IPS-18a (cell line): ENCODE measurements around the gene HS3ST3B1.

Source experiments
- H3K27ac ChIP-seq: one replicate; pipeline ENCODE4 v1.5.1; 2013; ENCODE audit warnings: low read length
- H3K27me3 ChIP-seq: one replicate; pipeline ENCODE4 v1.6.1; 2013; ENCODE audit warnings: mild to moderate bottlenecking, low read length; ENCODE audit not compliant: control insufficient read depth, insufficient read depth
- H3K36me3 ChIP-seq: one replicate; pipeline ENCODE4 v1.6.1; 2013; ENCODE audit warnings: low read depth, low read length; ENCODE audit not compliant: control insufficient read depth
- H3K4me1 ChIP-seq: one replicate; pipeline ENCODE4 v1.6.1; 2013; ENCODE audit warnings: low read depth, low read length; ENCODE audit not compliant: control insufficient read depth
- H3K4me3 ChIP-seq: one replicate; pipeline ENCODE4 v1.5.1; 2013; ENCODE audit warnings: low read length
- H3K9ac ChIP-seq: one replicate; pipeline ENCODE4 v1.6.1; 2013; ENCODE audit warnings: mild to moderate bottlenecking, low read length, moderate library complexity
- H3K9me3 ChIP-seq: one replicate; pipeline ENCODE4 v1.6.1; 2013; ENCODE audit warnings: low read depth, low read length; ENCODE audit not compliant: control insufficient read depth

HS3ST3B1 gene

DNA sequence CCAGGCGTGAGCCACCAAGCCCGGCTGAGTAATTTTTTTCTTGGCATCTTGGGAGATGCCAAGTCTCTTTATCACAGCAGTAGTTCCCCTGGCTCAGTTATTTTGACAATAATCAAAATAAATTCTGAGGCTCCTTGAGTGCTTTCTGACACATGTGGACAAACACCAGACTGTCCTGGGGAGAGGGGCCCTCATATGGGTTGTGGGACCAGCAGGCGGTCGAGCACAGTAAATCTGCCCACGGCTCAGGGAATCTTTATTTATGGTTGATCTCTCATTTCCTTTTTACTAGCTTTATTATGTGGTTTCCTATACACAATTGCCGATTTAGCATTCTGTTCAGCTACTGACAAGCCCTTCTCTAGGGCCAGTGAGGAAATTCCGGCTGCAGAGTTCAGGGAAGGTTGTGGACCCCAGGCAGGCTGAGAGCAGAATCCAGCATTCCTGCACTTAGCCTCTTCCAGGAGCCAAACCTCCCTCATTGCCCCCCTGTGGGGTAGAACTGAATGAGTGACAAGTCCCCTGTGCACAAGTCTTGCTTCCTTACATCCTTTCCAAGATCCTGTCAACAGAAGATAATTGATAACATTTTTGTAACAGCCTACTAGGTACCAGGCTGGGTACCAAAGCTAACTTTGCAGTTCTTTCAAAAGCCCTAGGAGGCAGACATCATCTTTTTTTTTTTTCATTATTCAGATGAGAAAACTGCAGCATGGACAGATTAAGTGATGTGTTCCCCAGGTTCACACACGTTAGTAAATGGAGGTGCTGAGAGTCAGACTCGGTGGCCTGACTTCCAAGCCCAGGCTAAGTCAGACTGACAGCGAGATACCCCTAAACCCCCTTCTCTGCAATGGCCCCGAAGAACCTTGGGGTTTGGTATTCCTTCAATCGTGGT is 40.2 kb downstream of the HS3ST3B1 start:
- Histone ChIP-seq H3K9me3 (no peaks in the 10 kb centered on the region), H3K9ac (no peak overlapping the region), H3K27me3 (no peaks in the 10 kb centered on the region), H3K4me3 (no peak overlapping the region), H3K4me1 (peaks cover 12% of the 10 kb centered on the region), H3K27ac (no peak overlapping the region), H3K36me3 (no peaks in the 10 kb centered on the region)

DNA sequence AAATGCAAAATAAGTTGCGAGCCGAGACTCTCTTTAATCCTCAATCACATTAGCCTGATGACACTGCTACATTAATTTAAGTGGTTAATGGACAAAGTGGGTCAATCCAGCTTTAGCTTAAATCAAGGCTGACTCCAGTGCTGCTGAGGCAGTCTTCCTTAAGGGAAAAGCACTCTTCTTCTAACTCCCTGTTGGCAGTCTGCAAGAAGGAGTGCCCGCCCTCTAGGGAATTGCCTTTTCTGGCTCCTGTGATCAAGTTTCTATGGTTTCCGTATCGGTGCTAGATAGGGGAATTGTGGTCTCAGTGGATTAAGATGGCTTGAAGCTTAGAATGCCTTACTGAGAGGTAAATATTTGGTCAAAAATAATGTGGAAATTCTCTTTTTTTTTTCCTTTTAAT is 41.0 kb downstream of the HS3ST3B1 start:
- no peaks in the 10 kb centered on the region for H3K9me3 ChIP-seq
- no peaks in the 10 kb centered on the region for H3K27me3 ChIP-seq
- peaks cover 12% of the 10 kb centered on the region for H3K4me1 ChIP-seq
- H3K36me3 ChIP-seq, result no peaks in the 10 kb centered on the region
- no peak overlapping the region for H3K9ac ChIP-seq
- no peak overlapping the region for H3K4me3 ChIP-seq
- H3K27ac ChIP-seq, result no peak overlapping the region

DNA sequence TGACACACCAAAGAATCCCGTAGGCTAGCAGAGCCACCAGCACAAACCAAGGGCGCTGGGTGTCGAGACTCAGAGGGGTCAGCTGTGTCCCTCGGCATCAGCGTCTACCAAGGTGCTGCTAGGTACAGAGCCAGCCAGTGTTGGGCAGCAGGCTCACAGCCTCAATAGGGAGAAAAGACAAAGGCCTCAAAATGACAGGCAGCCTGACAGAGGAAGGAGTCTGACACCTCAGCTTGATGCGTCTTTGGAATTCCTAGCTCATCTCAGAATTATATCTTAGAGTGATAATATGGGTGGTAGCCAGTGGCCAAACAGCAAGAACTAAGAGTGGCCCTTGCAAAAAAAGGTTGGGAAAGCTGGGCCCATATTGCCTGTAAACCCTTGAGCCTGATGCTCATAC is 45.9 kb downstream of the HS3ST3B1 start:
- Histone ChIP-seq H3K36me3 (peaks cover 6% of the 10 kb centered on the region), H3K9ac (no peak overlapping the region), H3K27ac (no peak overlapping the region), H3K9me3 (no peaks in the 10 kb centered on the region), H3K27me3 (no peaks in the 10 kb centered on the region), H3K4me3 (no peak overlapping the region), H3K4me1 (peaks cover under 1% of the 10 kb centered on the region)

DNA sequence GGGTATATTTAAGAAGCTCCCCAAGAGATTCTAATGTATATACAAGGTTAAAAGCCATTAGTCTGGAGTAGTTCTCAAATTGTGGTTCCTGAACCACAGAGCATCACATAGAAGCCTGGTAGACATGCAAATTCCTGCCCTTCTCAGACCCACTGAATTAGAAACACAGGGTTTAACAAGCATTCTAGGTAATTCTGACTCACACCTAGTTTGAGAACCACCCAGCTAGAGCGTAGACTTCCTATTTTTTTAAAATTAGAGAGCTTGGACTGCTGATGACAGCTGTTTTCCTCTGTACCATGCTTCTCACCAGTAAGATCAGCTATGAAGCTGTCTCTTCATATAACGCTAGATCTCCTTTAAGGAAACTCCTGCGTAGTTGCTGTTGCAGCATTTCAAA is 50.6 kb downstream of the HS3ST3B1 start:
- no peak overlapping the region for H3K9ac ChIP-seq
- H3K27me3 ChIP-seq, result no peaks in the 10 kb centered on the region
- no peaks in the 10 kb centered on the region for H3K9me3 ChIP-seq

DNA sequence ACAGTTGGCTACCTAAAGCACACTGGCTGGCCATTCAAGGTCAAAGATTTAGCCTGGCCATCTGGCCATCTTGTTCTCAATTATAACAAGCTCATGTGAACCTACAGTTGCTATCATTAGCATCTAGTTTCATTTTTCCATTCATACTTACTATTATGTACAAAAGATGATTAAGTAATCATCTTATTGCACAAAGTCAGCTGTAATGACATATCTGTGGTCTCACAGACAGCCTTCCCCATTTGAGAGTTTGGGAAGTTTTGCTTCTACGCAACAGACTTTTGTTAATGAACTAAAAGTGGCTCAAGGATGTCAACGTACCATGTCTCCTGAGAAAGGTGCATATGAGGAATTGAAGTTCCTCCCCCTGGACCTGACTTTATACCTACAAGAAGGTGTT is 51.3 kb downstream of the HS3ST3B1 start:
- H3K27me3 ChIP-seq, result no peaks in the 10 kb centered on the region
- H3K4me3 ChIP-seq, result no peak overlapping the region
- no peak overlapping the region for H3K9ac ChIP-seq
- no peaks in the 10 kb centered on the region for H3K9me3 ChIP-seq
- H3K4me1 ChIP-seq, result peaks cover 13% of the 10 kb centered on the region
- peaks cover 5% of the 10 kb centered on the region for H3K36me3 ChIP-seq
- H3K27ac ChIP-seq, result no peak overlapping the region

More for the DNA sequence above, 50.6 kb downstream of the HS3ST3B1 start:
- peaks cover 6% of the 10 kb centered on the region for H3K36me3 ChIP-seq
- peaks cover 12% of the 10 kb centered on the region for H3K4me1 ChIP-seq
- H3K27ac ChIP-seq, result no peak overlapping the region
- no peak overlapping the region for H3K4me3 ChIP-seq

DNA sequence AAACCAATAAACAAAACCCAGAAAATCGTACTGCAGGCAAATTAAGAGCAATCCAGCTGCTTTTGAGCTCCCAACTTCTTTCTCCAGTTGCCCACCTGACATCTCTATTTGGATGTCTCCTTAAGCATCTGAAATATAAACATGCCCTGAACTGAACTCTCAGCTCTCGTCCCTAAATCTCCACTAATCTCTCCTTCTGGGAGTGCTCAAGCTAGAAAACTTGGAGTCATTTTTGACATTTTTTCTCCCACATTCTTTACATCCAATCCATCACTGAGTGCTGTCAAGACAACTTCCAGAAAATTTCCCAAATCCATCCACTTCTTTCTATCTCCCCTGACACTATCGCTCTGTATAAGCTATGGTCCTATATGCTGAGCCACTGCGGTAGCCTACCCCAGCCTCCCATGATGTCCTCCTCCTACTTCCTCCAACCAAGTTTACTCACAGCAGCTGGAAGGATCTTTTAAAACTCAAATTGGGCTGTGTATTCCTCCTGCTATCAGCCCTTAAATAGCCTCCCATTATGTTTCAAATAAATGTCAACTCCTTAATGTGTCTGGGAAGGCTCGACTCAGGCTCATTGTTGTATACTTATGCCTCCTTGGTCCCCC is 53.1 kb downstream of the HS3ST3B1 start:
- no peaks in the 10 kb centered on the region for H3K9me3 ChIP-seq
- no peak overlapping the region for H3K4me3 ChIP-seq
- no peak overlapping the region for H3K27ac ChIP-seq
- no peaks in the 10 kb centered on the region for H3K36me3 ChIP-seq
- H3K9ac ChIP-seq, result no peak overlapping the region
- peaks cover 13% of the 10 kb centered on the region for H3K4me1 ChIP-seq
- H3K27me3 ChIP-seq, result no peaks in the 10 kb centered on the region

DNA sequence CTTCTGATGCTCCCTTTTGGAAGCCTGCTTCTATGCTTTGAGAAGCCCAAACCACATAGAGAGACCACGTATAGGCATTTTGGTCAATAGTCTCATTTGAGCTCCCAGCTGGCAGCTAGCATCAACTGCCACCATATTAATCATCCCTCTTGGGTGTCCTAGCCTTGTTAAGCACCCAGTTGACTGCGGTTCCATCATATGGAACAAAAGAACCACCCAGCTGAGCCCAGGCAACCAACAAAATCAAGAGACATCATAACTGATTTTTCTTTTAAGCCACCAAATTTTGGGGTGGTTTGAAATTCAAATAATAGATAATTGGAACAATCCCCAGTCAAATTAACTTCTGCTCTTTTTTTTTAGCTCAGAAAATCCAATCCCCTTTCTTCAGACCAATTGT is 53.9 kb downstream of the HS3ST3B1 start:
- Histone ChIP-seq H3K4me1 (peaks cover 13% of the 10 kb centered on the region), H3K27ac (no peak overlapping the region), H3K4me3 (no peak overlapping the region), H3K27me3 (no peaks in the 10 kb centered on the region), H3K9ac (no peak overlapping the region), H3K9me3 (no peaks in the 10 kb centered on the region), H3K36me3 (no peaks in the 10 kb centered on the region)

DNA sequence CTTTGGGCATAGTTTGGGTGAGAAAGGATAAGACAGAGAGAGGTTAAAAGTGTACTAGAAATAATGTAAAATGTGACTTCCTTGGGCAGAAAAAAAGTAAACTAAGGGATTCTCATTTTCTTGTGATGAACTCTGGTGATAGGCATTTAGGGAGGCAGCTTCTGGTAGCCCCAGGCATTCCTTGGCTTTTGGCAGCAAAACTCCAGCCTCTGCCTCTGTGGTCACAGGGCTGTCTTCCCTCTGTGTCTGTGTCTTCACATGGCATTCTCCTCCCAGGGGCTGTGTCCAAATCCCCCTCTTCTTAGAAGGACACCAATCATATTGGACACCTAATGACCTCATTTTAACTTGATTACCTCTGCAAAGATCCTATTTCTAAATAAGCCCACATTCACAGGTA is 54.7 kb downstream of the HS3ST3B1 start:
- H3K4me3 ChIP-seq, result no peak overlapping the region
- no peaks in the 10 kb centered on the region for H3K36me3 ChIP-seq
- H3K4me1 ChIP-seq, result peaks cover 13% of the 10 kb centered on the region
- H3K27ac ChIP-seq, result peak overlapping the region; percentile 38
- no peaks in the 10 kb centered on the region for H3K9me3 ChIP-seq
- H3K9ac ChIP-seq, result no peak overlapping the region
- no peaks in the 10 kb centered on the region for H3K27me3 ChIP-seq

DNA sequence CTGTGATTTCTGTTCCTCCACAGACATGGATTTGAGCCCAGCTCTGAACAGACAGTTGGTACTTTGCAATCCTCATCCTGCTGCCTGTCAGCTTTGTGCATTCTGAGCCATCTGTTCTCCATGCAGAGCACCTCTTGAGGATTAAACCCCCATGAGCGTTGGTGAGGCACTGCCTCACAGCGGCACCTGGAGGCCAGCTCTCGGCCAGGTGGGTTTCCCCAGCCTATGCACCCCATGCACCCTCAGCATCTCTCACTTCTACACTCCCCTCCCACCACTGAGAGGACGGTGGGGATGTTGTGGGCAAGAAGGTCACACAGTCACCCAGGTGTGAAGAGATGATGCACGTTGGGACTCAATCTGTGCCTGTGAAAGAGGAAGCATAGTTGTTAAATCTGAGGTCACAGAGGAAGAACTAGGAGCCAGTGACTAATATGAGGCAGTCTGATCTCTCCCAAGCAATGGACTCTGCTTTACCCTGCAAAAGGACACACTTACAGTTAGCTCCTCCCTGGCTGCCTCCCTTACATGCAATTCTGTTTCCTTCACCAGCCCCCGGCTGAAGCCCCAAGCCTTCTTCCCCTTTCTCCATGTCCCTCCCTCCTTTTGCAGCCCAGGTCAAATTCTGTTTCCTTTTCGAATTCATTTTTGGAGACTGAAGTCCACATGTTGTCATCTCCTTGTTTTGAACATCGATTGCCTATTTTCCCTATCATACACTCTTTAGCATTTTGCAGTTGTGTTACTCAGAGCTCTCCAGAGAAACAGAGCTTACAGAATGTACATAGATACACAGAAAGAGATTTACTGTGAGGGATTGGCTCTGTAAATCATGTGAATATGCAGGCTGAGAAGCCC is 58.5 kb downstream of the HS3ST3B1 start:
- Histone ChIP-seq H3K9ac (no peak overlapping the region), H3K4me3 (no peak overlapping the region), H3K27ac (no peak overlapping the region), H3K4me1 (peaks cover 13% of the 10 kb centered on the region), H3K36me3 (no peaks in the 10 kb centered on the region), H3K9me3 (no peaks in the 10 kb centered on the region), H3K27me3 (no peaks in the 10 kb centered on the region)

DNA sequence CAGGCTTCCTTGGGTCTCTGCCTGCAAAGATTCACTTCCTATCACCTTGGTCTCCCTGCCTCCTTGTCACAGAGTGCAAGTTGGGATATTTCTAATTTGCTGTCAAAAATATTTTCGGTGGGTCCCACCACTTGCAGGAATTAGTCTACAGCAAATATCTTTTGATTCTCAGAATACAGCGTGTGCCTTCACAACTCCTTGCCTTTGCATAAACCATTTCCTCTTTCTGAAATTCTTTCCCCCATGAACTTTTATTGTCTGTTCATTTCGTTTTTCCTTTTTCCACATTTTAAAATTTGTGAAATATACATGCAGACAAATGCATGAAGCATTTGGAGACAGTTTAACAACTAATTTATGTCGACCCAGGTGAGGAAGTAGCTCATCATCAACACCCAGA is 60.0 kb downstream of the HS3ST3B1 start:
- Histone ChIP-seq H3K9ac (no peak overlapping the region), H3K27ac (no peak overlapping the region), H3K27me3 (no peaks in the 10 kb centered on the region), H3K9me3 (no peaks in the 10 kb centered on the region), H3K4me1 (peaks cover 5% of the 10 kb centered on the region), H3K36me3 (no peaks in the 10 kb centered on the region), H3K4me3 (no peak overlapping the region)

DNA sequence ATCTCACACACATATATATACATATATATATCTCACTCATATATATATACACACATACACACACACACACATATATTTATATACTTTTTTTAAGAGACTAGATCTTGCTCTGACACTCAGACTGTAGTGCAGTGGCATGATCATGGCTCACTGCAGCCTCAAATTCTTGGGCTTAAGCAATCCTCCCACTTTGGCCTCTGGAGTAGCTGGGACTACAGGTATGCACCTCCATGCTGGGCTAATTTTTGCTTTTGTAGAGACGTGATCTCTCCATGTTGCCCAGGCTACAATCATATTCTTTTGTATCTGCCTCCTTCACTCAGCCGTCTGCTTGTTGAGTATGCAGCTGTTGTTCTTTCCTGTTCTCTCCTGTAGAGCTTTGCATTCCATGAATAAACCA is 60.6 kb downstream of the HS3ST3B1 start:
- Histone ChIP-seq H3K36me3 (no peaks in the 10 kb centered on the region), H3K9me3 (no peaks in the 10 kb centered on the region), H3K4me1 (peaks cover under 1% of the 10 kb centered on the region), H3K27ac (no peak overlapping the region), H3K9ac (no peak overlapping the region), H3K4me3 (no peak overlapping the region), H3K27me3 (no peaks in the 10 kb centered on the region)
